Inferior parietal cortex (tissue), 1 donor: ENCODE results near the gene GCN1.

Experiments
- DNase-seq: peaks from one replicate; pipeline ENCODE4 v3.0.0-alpha.2; 2016; ENCODE audit errors: extremely low spot score

The GCN1 gene

GRCh38 chr12:120181991-120182631 is 12.4 kb downstream of the GCN1 start:
- DNase-seq = no peak

DNA sequence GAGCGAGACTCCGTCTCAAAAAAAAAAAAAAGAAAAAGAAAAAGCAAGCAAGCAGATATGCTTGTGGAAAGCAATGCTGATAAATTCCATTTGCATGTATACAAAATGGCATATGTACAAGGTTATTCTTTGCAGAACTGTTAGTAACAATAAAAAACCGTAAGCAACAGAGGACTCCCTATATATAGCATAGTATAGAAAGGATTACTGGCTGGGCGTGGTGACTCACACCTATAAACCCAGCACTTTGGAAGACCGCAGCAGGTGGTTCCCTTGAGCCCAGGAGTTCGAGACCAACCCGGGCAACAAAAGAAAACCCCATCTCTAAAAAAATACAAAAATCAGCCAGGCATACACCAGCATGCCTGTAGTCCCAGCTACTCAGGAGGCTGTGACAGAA is 13.5 kb downstream of the GCN1 start:
- no peak for DNase-seq

DNA sequence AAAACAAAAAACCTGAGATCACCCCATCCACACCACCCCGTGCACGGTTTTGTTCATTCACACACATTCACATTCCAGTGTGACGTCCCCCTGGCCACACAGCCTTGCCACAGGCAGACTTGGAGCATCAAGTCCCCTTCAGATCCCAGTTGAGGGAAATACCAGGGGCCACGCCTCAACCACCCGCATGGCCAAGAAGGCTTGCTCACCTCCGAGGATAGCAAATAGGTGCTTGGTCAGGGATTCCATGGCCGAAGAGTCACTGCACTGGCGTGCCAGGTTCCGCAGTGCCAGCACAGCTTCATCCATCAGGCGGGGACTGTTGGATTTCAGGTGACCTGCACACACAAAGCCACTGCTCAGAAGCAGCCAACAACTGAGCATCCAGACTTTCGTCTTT is 19.0 kb downstream of the GCN1 start:
- DNase-seq = no peak

- DNase-seq = no peak
Observed at GRCh38 chr12:120175062-120175461, 19.5 kb downstream of the GCN1 start.

- DNase-seq = no peak
Observed at GRCh38 chr12:120172053-120172452, 22.5 kb downstream of the GCN1 start.

DNA sequence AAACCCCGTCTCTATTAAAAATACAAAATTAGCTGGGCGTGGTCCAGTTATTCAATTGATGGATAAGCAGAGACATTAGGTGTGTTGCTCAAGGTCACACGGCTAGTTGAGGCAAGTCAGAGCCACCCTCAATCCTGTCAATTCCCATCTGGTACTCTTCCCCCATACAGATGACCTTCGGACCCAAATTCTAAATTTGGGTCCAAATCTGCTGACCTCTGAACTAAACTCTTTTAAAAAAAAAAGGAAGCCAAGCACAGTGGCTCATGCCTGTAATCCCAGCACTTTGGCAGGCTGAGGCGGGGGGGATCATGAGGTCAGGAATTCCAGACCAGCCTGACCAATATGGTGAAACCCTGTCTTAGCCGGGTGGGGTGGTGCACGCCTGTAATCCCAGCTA is 23.9 kb downstream of the GCN1 start:
- no peak for DNase-seq

- no peak for DNase-seq
Observed at GRCh38 chr12:120169946-120170345, 24.6 kb downstream of the GCN1 start.

- no peak for DNase-seq
Observed at GRCh38 chr12:120168337-120168736, 26.2 kb downstream of the GCN1 start.

GRCh38 chr12:120167529-120168095 is 26.9 kb downstream of the GCN1 start:
- DNase-seq = no peak

DNA sequence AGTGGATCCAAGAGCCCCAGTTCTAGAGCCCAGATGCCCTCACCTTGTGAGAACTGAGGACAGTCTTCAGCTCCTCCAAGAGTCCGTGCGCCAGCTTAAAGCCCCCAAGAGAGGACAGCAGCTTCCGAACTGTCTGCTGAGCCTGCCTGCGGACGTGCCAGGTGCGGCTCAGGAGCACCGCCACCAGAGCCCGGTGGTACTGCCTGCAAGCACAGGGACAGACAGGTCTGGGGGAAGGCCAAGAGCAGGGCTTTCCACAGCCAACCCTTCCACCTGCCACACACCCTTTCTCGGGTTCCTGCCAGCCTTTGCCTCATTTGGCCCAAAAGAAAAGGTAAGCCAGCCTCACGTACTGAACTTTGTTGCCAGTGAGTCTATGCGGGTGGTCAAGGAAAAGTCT is 30.2 kb downstream of the GCN1 start:
- no peak for DNase-seq

GRCh38 chr12:120162763-120163162 is 31.8 kb downstream of the GCN1 start:
- DNase-seq = no peak

GRCh38 chr12:120161852-120162251 is 32.7 kb downstream of the GCN1 start:
- DNase-seq = no peak

DNA sequence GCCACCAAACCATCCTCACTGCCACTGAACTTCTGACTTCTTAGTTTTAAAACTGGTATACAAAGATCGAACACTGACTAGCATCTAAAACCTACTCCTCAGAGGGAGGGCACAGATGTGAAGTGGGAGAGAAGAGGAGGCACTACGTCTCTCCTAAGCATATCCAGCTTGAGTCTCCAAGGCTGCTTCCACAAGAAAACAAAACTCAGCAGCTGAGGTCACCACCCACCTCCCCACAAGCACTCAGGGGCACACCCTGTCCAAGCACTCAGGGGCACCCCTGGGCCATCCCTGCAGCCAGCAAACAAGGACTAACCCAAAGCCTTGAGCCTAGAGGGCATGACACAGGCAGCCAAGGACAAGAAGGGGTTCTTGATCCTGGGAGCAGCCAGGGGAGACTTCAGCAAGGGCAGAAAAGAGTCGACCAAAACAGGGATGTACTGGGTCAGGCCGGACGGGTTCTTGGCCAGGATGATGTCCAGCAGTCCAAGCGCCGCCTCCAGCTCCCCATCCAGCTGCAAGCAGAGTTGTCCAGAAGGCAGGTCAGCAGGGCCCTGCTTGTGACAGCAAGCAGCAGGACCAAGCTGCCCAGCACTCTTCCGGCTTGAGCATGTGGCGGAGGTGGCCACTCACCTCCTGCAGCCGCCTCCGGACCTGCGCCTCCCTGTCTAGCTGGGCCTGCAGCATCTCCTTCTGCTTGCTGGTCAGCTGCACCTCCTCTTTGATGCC is 34.8 kb downstream of the GCN1 start:
- DNase-seq = no peak

- no peak for DNase-seq
Observed at GRCh38 chr12:120158351-120158750, 36.2 kb downstream of the GCN1 start.

DNA sequence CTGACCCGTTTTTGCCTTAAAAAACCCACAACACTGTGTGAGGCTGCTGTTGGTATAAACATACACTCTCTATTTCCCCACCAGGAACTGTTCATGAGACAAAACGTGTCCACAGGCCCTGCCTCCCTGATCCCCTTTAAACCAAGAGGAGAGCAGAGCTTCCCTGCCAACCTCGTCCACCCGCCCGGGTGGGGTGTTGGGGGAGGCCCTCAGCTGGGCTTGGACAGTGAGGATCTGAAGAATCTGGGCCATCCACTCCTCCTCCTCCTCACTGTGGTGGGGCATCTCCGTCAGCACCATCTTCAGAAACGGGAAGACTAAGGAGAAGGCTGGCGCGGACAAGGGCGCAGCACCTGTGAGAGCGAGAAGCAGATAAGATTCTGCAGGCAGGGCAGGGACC is 36.8 kb downstream of the GCN1 start:
- no peak for DNase-seq

DNA sequence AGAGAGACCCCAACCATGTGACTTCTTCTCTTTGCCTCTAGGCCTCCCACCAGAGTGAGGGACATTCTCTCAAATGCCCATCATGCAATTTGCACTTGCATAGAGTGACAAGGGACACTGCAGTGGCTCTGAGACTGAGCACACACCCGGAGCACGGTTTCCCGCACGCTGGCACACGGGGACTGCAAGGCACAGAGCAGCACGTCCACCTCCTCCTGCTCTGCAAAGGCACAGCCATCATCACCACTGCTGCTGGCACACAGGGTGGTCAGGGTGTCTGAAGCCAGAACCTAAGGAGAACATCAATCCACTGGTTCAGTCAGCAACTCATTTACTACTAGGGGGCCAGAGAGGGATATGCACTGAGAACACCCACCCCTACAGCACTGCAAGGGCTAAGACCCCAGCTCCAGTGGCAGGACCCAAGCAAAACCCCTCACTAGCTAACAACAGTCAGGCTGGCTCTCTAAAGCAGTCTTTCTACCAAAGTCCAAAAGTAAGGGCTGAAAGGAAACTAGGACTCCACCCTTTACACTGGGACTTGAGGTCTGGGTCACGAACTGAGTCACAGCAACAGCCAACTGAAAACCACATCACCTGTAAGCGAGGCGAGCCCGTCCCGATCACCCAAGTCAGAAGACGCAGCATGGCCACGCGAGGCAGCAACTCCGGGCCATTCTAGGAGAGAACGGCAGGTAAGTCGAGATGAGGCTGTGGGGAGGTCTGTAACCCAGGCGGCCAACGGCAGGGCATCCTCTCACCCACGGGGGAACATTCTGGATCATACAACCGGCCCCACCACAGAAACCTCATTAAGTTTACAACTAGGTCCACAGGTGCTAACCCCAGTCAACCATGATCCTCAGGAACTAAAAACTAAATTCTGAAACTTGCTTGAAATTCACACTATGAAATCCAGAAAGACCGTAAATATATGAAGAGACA is 37.9 kb downstream of the GCN1 start:
- no peak for DNase-seq

- no peak for DNase-seq
Observed at GRCh38 chr12:120155072-120155471, 39.4 kb downstream of the GCN1 start.

GRCh38 chr12:120150919-120151525 is 43.5 kb downstream of the GCN1 start:
- no peak for DNase-seq

GRCh38 chr12:120148011-120148410 is 46.5 kb downstream of the GCN1 start:
- DNase-seq = no peak

GRCh38 chr12:120145164-120145563 is 49.4 kb downstream of the GCN1 start:
- DNase-seq = no peak

DNA sequence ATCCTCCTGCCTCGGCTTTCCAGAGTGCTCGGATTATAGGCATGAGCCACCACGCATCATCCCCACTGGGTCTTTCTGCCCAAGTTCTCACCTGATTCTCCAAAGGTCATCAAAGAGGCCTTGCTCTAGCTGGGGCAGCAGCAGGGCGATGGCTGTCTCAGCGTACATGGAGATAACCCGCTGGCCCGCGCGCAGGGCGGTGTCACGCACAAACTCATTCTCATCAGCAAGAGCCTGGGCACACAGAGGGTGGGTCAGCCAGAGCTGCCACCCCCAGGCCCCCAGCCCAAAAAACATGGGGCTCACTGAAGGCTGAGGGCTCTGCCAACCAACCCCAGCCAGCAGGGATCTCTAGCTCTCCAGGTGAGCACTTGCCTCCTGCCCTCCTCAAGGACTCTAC is 50.3 kb downstream of the GCN1 start:
- no peak for DNase-seq
